PC-9 (cell line): ENCODE data around the gene SORCS2. TPM values are rescaled to one million over a fixed set of nuclear protein-coding genes. Genes with fewer than 3 reads are reported as not detected.

Source experiments
- BruUV-seq: library from RNA; stranded (reverse); fragments of 400-500 nt; replicated peaks from 2 replicates; lab custom pipeline; 2021; lab: Mats Ljungman, UMichigan
- CTCF ChIA-PET: fragments of 300-600 bp; sonication (Branson Sonifier 250); formaldehyde crosslinking; loops from one replicate; lab custom pipeline; 2022; ENCODE audit warnings: antibody characterized with exemption; lab: Charles Lee
- POLR2A ChIA-PET: fragments of 300-600 bp; sonication (Branson Sonifier 250); formaldehyde crosslinking; loops from one replicate; lab custom pipeline; 2022; ENCODE audit warnings: antibody characterized with exemption; ENCODE audit not compliant: unreplicated experiment; lab: Charles Lee
- DNase-seq, 2 experiments: peaks; one replicate each; pipeline versions ENCODE4 v3.0.0 to v3.0.0-alpha.2; 2015 to 2022; ENCODE audit warnings: mixed read lengths in 1 of 2
- H2AFZ ChIP-seq: fragments of 200-600 bp; sonication (generic); 2 replicates; pipeline ENCODE4 v1.8.1; 2017; ENCODE audit warnings: antibody characterized with exemption
- H3F3A ChIP-seq: fragments of 200-600 bp; sonication (generic); 2 replicates; pipeline ENCODE4 v1.8.1; 2017; ENCODE audit warnings: antibody characterized with exemption, mild to moderate bottlenecking, low read depth; ENCODE audit not compliant: insufficient read depth
- H3K27ac ChIP-seq: fragments of 200-600 bp; sonication (generic); 2 replicates; pipeline ENCODE4 v1.6.1; 2016; ENCODE audit warnings: mixed run types
- H3K27me3 ChIP-seq: fragments of 200-600 bp; sonication (generic); 2 replicates; pipeline ENCODE4 v1.6.1; 2016; ENCODE audit warnings: low read depth, mixed run types; ENCODE audit not compliant: insufficient read depth
- H3K36me3 ChIP-seq: fragments of 200-600 bp; sonication (generic); 2 replicates; pipeline ENCODE4 v1.6.1; 2016; ENCODE audit warnings: low read depth, mixed run types
- H3K4me1 ChIP-seq: fragments of 200-600 bp; sonication (generic); replicated peaks from 2 replicates; pipeline ENCODE4 v1.6.1; 2016; ENCODE audit warnings: mixed run types; ENCODE audit not compliant: insufficient read depth
- H3K4me2 ChIP-seq: fragments of 200-600 bp; sonication (generic); 2 replicates; pipeline ENCODE4 v1.6.1; 2017; ENCODE audit warnings: mixed run types
- H3K4me3 ChIP-seq: fragments of 200-600 bp; sonication (generic); 2 replicates; pipeline ENCODE4 v1.6.1; 2016; ENCODE audit warnings: mixed run types
- H3K79me2 ChIP-seq: fragments of 200-600 bp; sonication (generic); 2 replicates; pipeline ENCODE4 v1.6.1; 2017; ENCODE audit warnings: low read depth, mixed run types
- H3K9me2 ChIP-seq: fragments of 200-600 bp; sonication (generic); 2 replicates; pipeline ENCODE4 v1.8.1; 2017; ENCODE audit warnings: mild to moderate bottlenecking; ENCODE audit not compliant: insufficient read depth
- H3K9me3 ChIP-seq: fragments of 200-600 bp; sonication (generic); 2 replicates; pipeline ENCODE4 v1.8.1; 2016; ENCODE audit warnings: low read depth; ENCODE audit not compliant: insufficient read depth
- H4K20me1 ChIP-seq: fragments of 200-600 bp; sonication (generic); 2 replicates; pipeline ENCODE4 v1.8.1; 2017; ENCODE audit not compliant: insufficient read depth
- CTCF ChIP-seq: fragments of 200-600 bp; sonication (generic); conservative IDR thresholded peaks from 2 replicates; pipeline ENCODE4 v1.6.1; 2017; ENCODE audit warnings: mixed run types, antibody characterized with exemption, mild to moderate bottlenecking, moderate library complexity
- EZH2 ChIP-seq: fragments of 200-600 bp; sonication (generic); IDR thresholded peaks from 2 replicates; pipeline ENCODE4 v1.8.0; 2017; ENCODE audit warnings: antibody characterized with exemption, low read depth
- intact Hi-C: fragments of 100-400 bp; cut with micrococcal nuclease; formaldehyde crosslinking; loops from one replicate; pipeline ENCODE4 v1.10.0; 2022; ENCODE audit not compliant: unreplicated experiment
- total RNA-seq: library from RNA; stranded (reverse); gene quantifications from 2 replicates; pipeline ENCODE4 v1.2.3, GENCODE V29; 2021

SORCS2 gene
- total RNA-seq, 1 experiment from 2014 or later = 25.8 TPM

- H3K9me3 ChIP-seq = no peaks in the 10 kb centered on the region
- no peaks in the 10 kb centered on the region for H3K9me2 ChIP-seq
- no peak overlapping the region for H3K27ac ChIP-seq
- no peaks in the 10 kb centered on the region for H4K20me1 ChIP-seq
- no peak for DNase-seq
- H3K4me3 ChIP-seq = no peak overlapping the region
- H3K4me1 ChIP-seq = no peaks in the 10 kb centered on the region
- no TSS peak for BruUV-seq
- H3F3A ChIP-seq = no peaks in the 10 kb centered on the region
- H2AFZ ChIP-seq = no peak overlapping the region
- intact Hi-C loops = loop anchor here (10.0 kb wide), 1 partner anchor 136 kb away; no protein-coding TSS in a partner anchor
- ChIA-PET POLR2A (no interaction called here), CTCF (interaction anchor here (0.5 kb wide), 1 partner anchor 1377 kb away, joined by 3 read pairs; no protein-coding TSS in a partner anchor)
- no peaks in the 10 kb centered on the region for H3K79me2 ChIP-seq
- no peak for TF ChIP-seq EZH2
- TF ChIP-seq CTCF = no peak
- H3K36me3 ChIP-seq = no peaks in the 10 kb centered on the region
- H3K27me3 ChIP-seq = no peaks in the 10 kb centered on the region
- H3K4me2 ChIP-seq = no peak overlapping the region
Measured at GRCh38 chr4:7518871-7519637, 326.7 kb downstream of the SORCS2 start.

DNA sequence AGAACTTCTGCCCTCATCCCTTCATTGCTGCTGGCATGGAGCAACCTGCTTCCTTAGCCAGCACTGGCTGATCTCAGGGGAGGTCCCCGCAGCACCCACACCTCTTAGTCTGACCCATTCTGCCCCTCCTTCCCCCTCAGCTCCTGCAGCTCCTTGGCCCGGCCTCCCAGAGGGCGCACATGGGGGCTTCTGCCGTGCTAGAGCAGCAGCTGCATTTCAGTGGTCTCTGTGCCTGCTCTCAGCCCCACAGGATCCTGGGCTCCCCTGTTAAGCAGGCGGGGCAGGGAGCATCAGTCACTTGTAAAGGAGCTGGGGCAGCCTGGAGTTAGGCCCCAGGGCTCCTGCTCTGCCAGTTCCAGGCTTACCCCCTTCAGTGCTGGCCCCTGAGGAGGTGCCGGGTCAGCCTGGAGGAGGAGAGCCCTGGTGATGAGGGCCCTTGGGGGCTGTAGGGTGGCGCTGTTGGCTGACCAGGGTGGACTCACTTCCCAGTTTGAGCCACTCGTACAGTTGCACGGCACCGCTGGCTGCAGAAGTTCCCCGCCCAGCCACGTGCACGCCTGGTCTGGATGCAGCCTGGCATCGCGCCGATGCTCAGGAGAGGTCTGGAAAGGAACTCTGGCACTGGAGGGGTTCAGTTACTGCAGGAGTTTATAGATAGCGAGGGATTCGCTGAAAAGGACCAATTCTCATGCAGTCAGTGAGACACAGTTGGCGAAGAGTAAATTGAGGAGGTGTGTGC, 327.5 kb downstream of the SORCS2 start:
- no peak overlapping the region for H3K4me2 ChIP-seq
- no peak for DNase-seq
- intact Hi-C loops = loop anchor here (10.0 kb wide), 1 partner anchor 135 kb away; no protein-coding TSS in a partner anchor
- H3K27ac ChIP-seq = no peak overlapping the region
- CTCF ChIA-PET = no interaction called here
- no peaks in the 10 kb centered on the region for H3K79me2 ChIP-seq
- no peak overlapping the region for H2AFZ ChIP-seq
- no peaks in the 10 kb centered on the region for H3F3A ChIP-seq
- no peak overlapping the region for H3K4me3 ChIP-seq
- TF ChIP-seq EZH2 (no peak), CTCF (no peak)
- no peaks in the 10 kb centered on the region for H4K20me1 ChIP-seq
- H3K4me1 ChIP-seq = no peaks in the 10 kb centered on the region
- no TSS peak for BruUV-seq
- no peaks in the 10 kb centered on the region for H3K9me2 ChIP-seq
- no peaks in the 10 kb centered on the region for H3K36me3 ChIP-seq
- POLR2A ChIA-PET = no interaction called here
- H3K9me3 ChIP-seq = no peaks in the 10 kb centered on the region
- H3K27me3 ChIP-seq = no peaks in the 10 kb centered on the region

DNA sequence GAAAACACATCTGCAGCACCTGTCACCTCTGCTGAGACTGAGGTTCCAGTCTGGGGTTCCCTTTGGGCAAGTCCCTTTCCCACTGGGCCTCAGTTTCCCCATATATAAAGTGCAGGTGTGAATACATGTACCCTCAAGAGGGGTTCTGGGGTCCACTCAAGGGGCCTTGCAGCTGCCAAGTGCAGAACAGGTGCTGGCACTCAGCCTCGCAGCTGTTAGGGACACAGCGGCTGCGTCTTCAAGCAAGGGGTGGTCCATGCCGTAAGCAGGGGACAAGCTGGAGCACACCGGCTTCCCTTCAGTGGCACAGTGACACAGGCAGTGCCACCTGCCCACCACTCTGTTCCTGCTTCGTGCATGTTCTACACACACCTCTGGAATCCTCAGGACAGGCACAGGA, 329.3 kb downstream of the SORCS2 start:
- no peaks in the 10 kb centered on the region for H3K27me3 ChIP-seq
- no peaks in the 10 kb centered on the region for H4K20me1 ChIP-seq
- H3K27ac ChIP-seq = no peak overlapping the region
- CTCF ChIA-PET = no interaction called here
- no peak for DNase-seq
- no peak overlapping the region for H3K4me2 ChIP-seq
- intact Hi-C loops = no loop called here
- BruUV-seq = no TSS peak
- TF ChIP-seq EZH2 = no peak
- TF ChIP-seq CTCF = no peak
- POLR2A ChIA-PET = no interaction called here
- H3K4me3 ChIP-seq = no peak overlapping the region
- H3K9me3 ChIP-seq = no peaks in the 10 kb centered on the region
- H3K9me2 ChIP-seq = no peaks in the 10 kb centered on the region
- H3F3A ChIP-seq = no peaks in the 10 kb centered on the region
- H3K36me3 ChIP-seq = no peaks in the 10 kb centered on the region
- H3K79me2 ChIP-seq = no peaks in the 10 kb centered on the region
- no peak overlapping the region for H2AFZ ChIP-seq
- H3K4me1 ChIP-seq = no peaks in the 10 kb centered on the region
